Right hindlimb (tissue), 1 donor: ENCODE measurements around the gene SIK2.

Experiments used
- DNase-seq: peaks from one replicate; pipeline ENCODE4 v3.0.0-alpha.2; 2018

The SIK2 gene

GRCh38 chr11:111601979-111602864 is at the start of gene SIK2:
Gene SIK2 (plus strand): TSS chr11:111602449. CDS start chr11:111602564, 115 bp downstream.
- DNase-seq: peak; percentile 99

DNA sequence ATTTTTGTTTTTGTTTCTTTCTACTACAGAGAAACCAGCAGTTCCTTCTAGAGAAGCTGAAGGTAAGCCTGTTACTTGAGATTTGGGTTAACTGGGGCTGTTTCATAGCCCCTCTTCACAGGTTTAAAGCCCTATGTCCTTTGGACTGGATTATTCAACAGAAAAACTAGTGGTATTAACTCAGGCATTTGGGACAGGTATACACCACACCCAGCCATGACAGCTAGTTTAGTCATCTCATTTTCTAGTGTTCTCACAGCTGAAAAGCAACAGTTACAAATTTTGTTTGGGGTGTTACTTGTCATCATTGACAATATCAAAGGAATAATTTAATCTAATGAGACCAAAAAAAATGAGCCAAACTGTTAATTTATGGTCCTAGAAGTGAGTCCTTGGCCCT is 47.7 kb upstream of the SIK2 start:
- no peak for DNase-seq

- no peak for DNase-seq
These were observed 47.0 kb upstream of the SIK2 start for GRCh38 chr11:111555255-111555654.

GRCh38 chr11:111557425-111558111 is 44.7 kb upstream of the SIK2 start:
- no peak for DNase-seq

DNA sequence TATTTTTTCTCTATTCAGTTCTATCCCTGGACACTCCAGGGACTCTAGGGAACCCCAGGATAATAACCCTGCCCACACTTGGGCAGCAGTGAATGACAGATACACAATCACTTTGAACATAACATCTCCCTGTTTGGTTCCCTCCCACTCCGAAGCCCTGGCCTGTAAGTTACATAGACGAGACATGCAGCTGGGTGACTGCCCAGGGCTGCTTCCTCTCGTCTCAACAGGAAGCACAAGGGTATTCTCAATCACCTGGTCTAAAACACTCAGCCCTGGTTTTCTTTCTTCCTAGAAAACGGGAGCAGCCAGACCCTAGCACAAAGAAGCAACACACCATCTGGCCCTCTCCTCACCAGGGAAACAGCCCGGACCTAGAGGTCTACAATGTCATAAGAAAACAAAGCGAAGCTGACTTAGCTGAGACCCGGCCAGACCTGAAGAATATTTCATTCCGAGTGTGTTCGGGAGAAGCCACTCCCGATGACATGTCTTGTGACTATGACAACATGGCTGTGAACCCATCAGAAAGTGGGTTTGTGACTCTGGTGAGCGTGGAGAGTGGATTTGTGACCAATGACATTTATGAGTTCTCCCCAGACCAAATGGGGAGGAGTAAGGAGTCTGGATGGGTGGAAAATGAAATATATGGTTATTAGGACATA is 42.3 kb upstream of the SIK2 start:
- DNase-seq: no peak

DNA sequence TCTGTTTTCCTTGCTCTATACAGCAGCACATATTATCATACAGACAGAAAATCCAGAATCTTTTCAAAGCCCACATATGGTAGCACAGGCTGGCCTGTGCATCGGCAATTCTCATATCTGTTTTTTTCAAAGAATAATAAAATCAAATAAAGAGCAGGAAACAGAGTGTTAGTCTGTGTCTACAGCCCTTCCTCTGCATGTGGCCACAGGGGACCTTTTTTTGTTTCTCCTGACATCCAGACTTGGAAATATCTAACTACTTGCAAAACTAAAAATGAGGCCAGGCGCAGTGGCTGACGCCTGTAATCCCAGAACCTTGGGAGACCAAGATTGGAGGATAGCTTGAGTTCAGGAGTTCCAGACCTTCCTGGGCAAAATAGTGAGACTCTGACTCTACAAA is 41.4 kb upstream of the SIK2 start:
- DNase-seq: no peak

GRCh38 chr11:111561306-111561705 is 40.9 kb upstream of the SIK2 start:
- DNase-seq: no peak

- DNase-seq: no peak
These were observed 40.4 kb upstream of the SIK2 start for GRCh38 chr11:111561791-111562325.

DNA sequence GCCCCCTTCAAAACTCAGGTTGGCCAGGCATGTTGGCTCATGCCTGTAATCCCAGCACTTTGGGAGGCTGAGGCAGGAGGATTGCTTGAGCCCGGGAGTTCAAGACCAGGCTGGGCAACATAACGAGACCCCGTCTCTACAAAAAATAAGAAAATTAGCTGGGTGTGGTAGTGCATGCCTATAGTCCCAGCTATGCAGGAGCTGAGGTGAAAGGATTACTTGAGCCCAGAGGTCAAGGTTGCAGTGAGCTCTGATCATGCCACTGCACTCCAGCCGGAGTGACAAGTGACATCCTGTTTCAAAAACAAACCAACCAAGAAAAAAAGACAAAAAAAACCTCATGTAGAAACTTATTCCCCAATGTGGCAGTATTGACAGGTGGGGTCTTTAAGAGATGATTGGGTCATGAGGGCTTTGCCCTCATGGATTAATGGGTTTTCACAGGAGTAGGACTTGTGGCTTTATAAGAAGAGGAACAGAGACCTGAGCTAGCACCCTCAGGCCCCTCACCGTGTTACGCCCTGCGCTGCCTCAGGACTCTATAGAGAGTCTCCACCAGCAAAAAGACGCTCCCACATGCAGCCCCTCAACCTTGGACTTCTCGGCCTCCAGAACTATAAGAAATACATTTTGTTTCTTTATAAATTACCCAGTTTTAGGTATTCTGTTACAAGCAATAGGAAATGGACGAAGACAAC is 39.4 kb upstream of the SIK2 start:
- DNase-seq: no peak

- peak; percentile 69 for DNase-seq
These were observed 37.0 kb upstream of the SIK2 start for GRCh38 chr11:111565114-111565720.

DNA sequence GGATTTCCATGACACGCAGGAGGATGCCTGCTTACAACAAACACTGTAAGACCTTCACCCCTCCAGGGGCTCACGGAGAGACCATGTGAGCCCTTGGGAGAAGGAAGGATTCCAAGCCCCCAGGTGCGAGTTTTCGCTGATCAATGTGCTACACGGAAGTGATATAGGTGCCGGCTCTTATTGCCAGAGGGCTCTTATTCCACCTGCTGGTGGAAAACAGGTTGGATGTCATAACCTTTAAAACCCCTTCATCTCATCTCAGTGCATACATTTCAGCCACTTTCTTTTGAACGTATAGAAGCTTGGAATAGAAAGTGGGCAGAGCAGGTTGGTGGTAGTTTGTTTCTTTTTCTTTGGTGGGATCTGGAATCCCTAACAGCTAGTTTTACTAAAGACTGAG is 35.9 kb upstream of the SIK2 start:
- DNase-seq: no peak

DNA sequence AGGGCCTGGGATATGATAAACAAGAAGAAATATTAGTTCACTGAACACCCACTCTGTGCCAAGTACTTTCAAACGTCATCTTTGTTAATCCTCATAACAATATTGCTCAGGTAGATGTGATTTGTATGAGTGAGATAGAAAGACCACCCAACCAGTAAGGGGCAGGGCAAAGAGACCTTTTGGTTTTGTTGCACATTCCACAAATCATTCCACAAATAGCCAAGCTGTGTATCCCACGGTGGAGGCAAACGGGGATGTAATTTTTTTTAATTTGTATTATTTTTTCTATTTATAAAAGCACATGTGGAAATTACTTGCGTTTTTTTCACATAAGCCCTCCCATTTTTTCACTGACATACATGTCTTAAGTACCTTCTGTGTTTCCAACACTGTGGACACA is 32.8 kb upstream of the SIK2 start:
- DNase-seq: no peak

GRCh38 chr11:111570796-111571195 is 31.5 kb upstream of the SIK2 start:
- DNase-seq: no peak

- no peak for DNase-seq
These were observed 30.3 kb upstream of the SIK2 start for GRCh38 chr11:111571829-111572501.

- DNase-seq: no peak
These were observed 29.7 kb upstream of the SIK2 start for GRCh38 chr11:111572581-111572980.

- DNase-seq: no peak
These were observed 28.4 kb upstream of the SIK2 start for GRCh38 chr11:111573821-111574249.

DNA sequence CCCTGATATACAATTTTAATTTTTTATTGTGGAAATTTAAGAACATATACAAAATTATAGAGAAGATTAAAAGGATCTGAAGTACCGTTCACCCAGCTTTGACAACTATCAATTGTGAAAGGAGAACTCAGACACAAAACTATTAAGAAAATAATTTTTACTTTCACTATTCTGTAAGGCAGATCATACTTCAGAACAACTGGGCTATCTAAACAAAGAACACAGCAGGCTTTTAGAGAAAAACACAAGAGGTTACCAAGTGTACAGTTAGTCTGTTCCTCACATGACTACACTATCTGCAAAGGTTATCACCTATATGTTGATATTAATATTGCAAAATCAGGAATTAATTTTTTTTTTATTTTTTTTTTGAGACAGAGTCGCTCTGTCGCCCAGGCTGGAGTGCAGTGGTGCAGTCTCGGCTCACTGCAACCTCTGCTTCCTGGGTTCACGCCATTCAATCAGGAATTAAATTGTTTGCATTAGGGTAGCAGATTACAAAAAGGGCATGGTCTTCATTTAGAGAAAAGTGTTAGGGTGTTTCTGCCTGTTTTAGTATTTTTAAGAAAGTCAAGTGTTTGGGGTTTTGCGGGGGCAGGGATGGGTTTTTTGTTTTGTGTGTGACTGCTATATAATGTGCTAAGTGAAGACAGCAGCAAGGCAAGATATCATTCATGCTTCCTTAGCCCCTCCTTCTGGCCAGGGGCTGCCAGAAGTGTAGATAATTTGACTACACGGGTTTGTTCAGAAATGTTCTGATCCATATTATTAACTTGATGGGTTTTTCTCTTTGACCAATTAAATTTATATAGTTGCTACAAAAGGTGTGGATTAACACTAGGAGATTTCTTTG is 27.6 kb upstream of the SIK2 start:
- no peak for DNase-seq

DNA sequence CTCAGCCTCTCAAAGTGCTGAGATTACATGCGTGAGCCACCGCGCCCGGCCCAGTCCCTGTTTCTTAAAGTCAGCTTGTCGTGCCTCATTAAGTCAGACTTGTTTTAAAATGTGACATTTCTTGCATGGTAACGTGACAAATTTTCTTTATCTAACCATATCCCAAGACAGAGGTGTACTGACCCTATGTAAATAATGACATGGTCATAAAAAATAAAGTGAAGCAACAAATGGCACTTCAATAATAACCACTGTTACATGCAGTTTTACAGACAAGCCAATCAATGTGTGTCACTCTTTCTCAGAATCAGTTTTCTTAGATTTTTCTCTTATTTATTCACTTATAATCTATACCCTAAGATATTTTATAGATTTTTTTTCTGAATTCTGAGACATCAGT is 26.5 kb upstream of the SIK2 start:
- no peak for DNase-seq

DNA sequence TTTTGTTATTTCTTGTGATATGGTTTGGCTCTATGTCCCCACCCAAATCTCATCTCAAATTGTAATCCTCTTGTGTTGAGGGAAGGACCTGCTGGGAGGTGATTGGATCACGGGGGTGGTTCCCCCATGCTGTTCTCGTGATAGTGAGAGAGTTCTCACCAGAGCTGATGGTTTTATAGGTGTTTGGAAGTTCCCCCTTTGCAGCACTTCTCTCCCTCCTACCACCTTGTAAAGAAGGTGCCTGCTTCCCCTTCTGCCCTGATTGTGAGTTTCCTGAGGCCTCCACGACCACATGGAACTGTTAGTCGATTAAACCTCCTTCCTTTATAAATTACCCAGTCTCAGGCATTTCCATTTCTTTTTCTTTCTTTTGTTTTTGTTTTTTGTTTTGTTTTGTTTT is 24.4 kb upstream of the SIK2 start:
- no peak for DNase-seq

GRCh38 chr11:111581341-111581740 is 20.9 kb upstream of the SIK2 start:
- no peak for DNase-seq

- DNase-seq: no peak
These were observed 20.1 kb upstream of the SIK2 start for GRCh38 chr11:111582163-111582562.
